PC-3 (cell line): Measurements from ENCODE around the gene LEF1. TPM values are rescaled to one million over a fixed set of nuclear protein-coding genes. Genes with fewer than 3 reads are reported as not detected.

ENCODE experiments used
- ATAC-seq: fragments of 200-7000 bp; cut with Tn5 transposase; 2 replicates; pipeline ENCODE4 v1.9.1; 2020; ENCODE audit warnings: mild to moderate bottlenecking, moderate library complexity
- BruUV-seq: library from RNA; stranded (reverse); fragments of 400-500 nt; replicated peaks from 2 replicates; lab custom pipeline; 2021; lab: Mats Ljungman, UMichigan
- CTCF ChIA-PET: fragments of 300-600 bp; sonication (Branson Sonifier 250); formaldehyde crosslinking; loops from one replicate; lab custom pipeline; 2022; ENCODE audit warnings: antibody characterized with exemption; lab: Charles Lee
- POLR2A ChIA-PET: fragments of 300-600 bp; sonication (Branson Sonifier 250); formaldehyde crosslinking; loops from one replicate; lab custom pipeline; 2022; ENCODE audit warnings: antibody characterized with exemption; ENCODE audit not compliant: unreplicated experiment; lab: Charles Lee
- DNase-seq: peaks from one replicate; pipeline ENCODE4 v3.0.0-alpha.2; 2015
- H2AFZ ChIP-seq: fragments of 300-600 bp; sonication (generic); 2 replicates; pipeline ENCODE4 v1.6.0; 2016; ENCODE audit warnings: antibody characterized with exemption, low read length
- H3F3A ChIP-seq: fragments of 300-600 bp; sonication (generic); one replicate; pipeline ENCODE4 v1.6.0; 2017; ENCODE audit warnings: antibody characterized with exemption, low read length, control low read depth, mild to moderate bottlenecking; ENCODE audit not compliant: unreplicated experiment
- H3K27ac ChIP-seq: fragments of 300-600 bp; sonication (generic); 2 replicates; pipeline ENCODE4 v1.5.1; 2016; ENCODE audit warnings: mild to moderate bottlenecking, low read length
- H3K27me3 ChIP-seq: fragments of 300-600 bp; sonication (generic); 2 replicates; pipeline ENCODE4 v1.6.1; 2016; ENCODE audit warnings: low read length, mixed read lengths
- H3K36me3 ChIP-seq: fragments of 300-600 bp; sonication (generic); 2 replicates; pipeline ENCODE4 v1.6.1; 2016; ENCODE audit warnings: low read depth, mixed run types, low read length, mixed read lengths
- H3K4me1 ChIP-seq: fragments of 300-600 bp; sonication (generic); 2 replicates; pipeline ENCODE4 v1.5.1; 2016; ENCODE audit warnings: low read length; ENCODE audit not compliant: insufficient read depth
- H3K4me2 ChIP-seq: fragments of 300-600 bp; sonication (generic); 2 replicates; pipeline ENCODE4 v1.6.0; 2016; ENCODE audit warnings: low read length
- H3K4me3 ChIP-seq: fragments of 300-600 bp; sonication (generic); 2 replicates; pipeline ENCODE4 v1.5.1; 2016; ENCODE audit warnings: mild to moderate bottlenecking, low read length, mixed read lengths
- H3K79me2 ChIP-seq: fragments of 300-600 bp; sonication (generic); 2 replicates; pipeline ENCODE4 v1.6.1; 2017; ENCODE audit warnings: low read length, mixed read lengths
- H3K9ac ChIP-seq: fragments of 300-600 bp; sonication (generic); 2 replicates; pipeline ENCODE4 v1.6.0; 2016; ENCODE audit warnings: mild to moderate bottlenecking, low read length
- H3K9me2 ChIP-seq: fragments of 300-600 bp; sonication (generic); replicated peaks from 2 replicates; pipeline ENCODE4 v1.6.1; 2016; ENCODE audit warnings: mixed run types, low read length, mixed read lengths
- H3K9me3 ChIP-seq: fragments of 300-600 bp; sonication (generic); 2 replicates; pipeline ENCODE4 v1.6.1; 2016; ENCODE audit warnings: low read length, mixed read lengths
- H4K20me1 ChIP-seq: fragments of 300-600 bp; sonication (generic); 2 replicates; pipeline ENCODE4 v1.6.1; 2016; ENCODE audit warnings: low read length, mixed read lengths
- CTCF ChIP-seq: fragments of 300-600 bp; sonication (generic); conservative IDR thresholded peaks from 2 replicates; pipeline ENCODE4 v1.5.1; 2017; ENCODE audit warnings: antibody characterized with exemption, low read depth, mild to moderate bottlenecking, low read length
- EZH2 ChIP-seq: fragments of 300-600 bp; sonication (generic); IDR thresholded peaks from one replicate; pipeline ENCODE4 v1.6.1; 2017; ENCODE audit warnings: antibody characterized with exemption, mild to moderate bottlenecking, low read length; ENCODE audit not compliant: unreplicated experiment
- EZH2phosphoT487 ChIP-seq: fragments of 300-600 bp; sonication (generic); IDR thresholded peaks from 2 replicates; pipeline ENCODE4 v1.6.1; 2018; ENCODE audit warnings: mild to moderate bottlenecking, antibody characterized with exemption, low read length, borderline replicate concordance
- intact Hi-C: fragments of 100-400 bp; cut with micrococcal nuclease; formaldehyde crosslinking; loops from 2 replicates; pipeline ENCODE4 v1.9.0; 2023
- total RNA-seq: library from RNA; depleted of rRNA; stranded (reverse); fragments of >200 nt; gene quantifications from 2 replicates; pipeline ENCODE4 v1.2.3, GENCODE V29; 2014

LEF1 gene
- total RNA-seq, 1 experiment from 2014 or later = 2.4 TPM

- H3K9ac ChIP-seq = no peak overlapping the region
- no peak overlapping the region for H3K4me3 ChIP-seq
- H3F3A ChIP-seq = no peaks in the 10 kb centered on the region
- no peaks in the 10 kb centered on the region for H4K20me1 ChIP-seq
- H3K4me1 ChIP-seq = no peaks in the 10 kb centered on the region
- H3K27ac ChIP-seq = no peak overlapping the region
- TF ChIP-seq EZH2 (no peak), EZH2phosphoT487 (no peak), CTCF (no peak)
- H2AFZ ChIP-seq = no peak overlapping the region
- POLR2A ChIA-PET = no interaction called here
- no peaks in the 10 kb centered on the region for H3K79me2 ChIP-seq
- intact Hi-C loops = no loop called here
- CTCF ChIA-PET = no interaction called here
- ATAC-seq = no peak
- no peaks in the 10 kb centered on the region for H3K36me3 ChIP-seq
- H3K4me2 ChIP-seq = no peak overlapping the region
- no peaks in the 10 kb centered on the region for H3K9me2 ChIP-seq
- no peak for DNase-seq
- H3K27me3 ChIP-seq = no peaks in the 10 kb centered on the region
- BruUV-seq = no TSS peak
- H3K9me3 ChIP-seq = no peaks in the 10 kb centered on the region
Observed at GRCh38 chr4:108143515-108143914, 25.2 kb downstream of the LEF1 start.

- Histone ChIP-seq H3F3A (no peaks in the 10 kb centered on the region), H4K20me1 (no peaks in the 10 kb centered on the region), H3K79me2 (no peaks in the 10 kb centered on the region), H3K4me3 (no peak overlapping the region), H2AFZ (no peak overlapping the region), H3K27me3 (no peaks in the 10 kb centered on the region), H3K27ac (no peak overlapping the region), H3K4me1 (no peaks in the 10 kb centered on the region), H3K9ac (no peak overlapping the region), H3K9me3 (no peaks in the 10 kb centered on the region), H3K4me2 (no peak overlapping the region), H3K9me2 (no peaks in the 10 kb centered on the region), H3K36me3 (no peaks in the 10 kb centered on the region)
- POLR2A ChIA-PET = no interaction called here
- BruUV-seq = no TSS peak
- CTCF ChIA-PET = no interaction called here
- no peak for DNase-seq
- no peak for ATAC-seq
- TF ChIP-seq CTCF = no peak
- TF ChIP-seq EZH2phosphoT487 = no peak
- TF ChIP-seq EZH2 = no peak
- intact Hi-C loops = no loop called here
Observed at GRCh38 chr4:108142870-108143269, 25.9 kb downstream of the LEF1 start.

GRCh38 chr4:108141213-108141950 lies 27.4 kb downstream of the LEF1 start:
- ATAC-seq = no peak
- no peaks in the 10 kb centered on the region for H3K4me1 ChIP-seq
- no peak overlapping the region for H3K4me3 ChIP-seq
- H4K20me1 ChIP-seq = no peaks in the 10 kb centered on the region
- POLR2A ChIA-PET = no interaction called here
- H3K9me2 ChIP-seq = no peaks in the 10 kb centered on the region
- no peak overlapping the region for H3K9ac ChIP-seq
- H3K4me2 ChIP-seq = no peak overlapping the region
- H2AFZ ChIP-seq = no peak overlapping the region
- intact Hi-C loops = no loop called here
- no peaks in the 10 kb centered on the region for H3K79me2 ChIP-seq
- no peak overlapping the region for H3K27ac ChIP-seq
- no peaks in the 10 kb centered on the region for H3F3A ChIP-seq
- H3K9me3 ChIP-seq = no peaks in the 10 kb centered on the region
- H3K27me3 ChIP-seq = no peaks in the 10 kb centered on the region
- CTCF ChIA-PET = no interaction called here
- H3K36me3 ChIP-seq = no peaks in the 10 kb centered on the region
- no TSS peak for BruUV-seq
- no peak for DNase-seq
- no peak for TF ChIP-seq CTCF
- no peak for TF ChIP-seq EZH2phosphoT487
- TF ChIP-seq EZH2 = no peak
